Stimulated activated CD8-positive, alpha-beta memory T cell treated with anti-CD3 and anti-CD28 coated beads, Interleukin-15, amount 100 ng/mL, for 24 hours (primary cell): ENCODE results near the gene NR1H3.
"Not testable (repeated sequence)": the region's sequence is repeated elsewhere in the genome, so short reads cannot be mapped to it uniquely, and the experiment has no call there.

Source experiments
- DNase-seq: peaks from one replicate; pipeline ENCODE4 v3.0.0-alpha.2; 2020; ENCODE audit warnings: low read depth

Gene NR1H3

GRCh38 chr11:47306484-47306844 lies 48.7 kb downstream of the NR1H3 start:
- no peak for DNase-seq

- no peak for DNase-seq
Measured at GRCh38 chr11:47308050-47308823, 50.4 kb downstream of the NR1H3 start.

- DNase-seq: no peak
Measured at GRCh38 chr11:47314992-47315391, 57.2 kb downstream of the NR1H3 start.

GRCh38 chr11:47316501-47316900 lies 58.7 kb downstream of the NR1H3 start:
- not testable (repeated sequence) for DNase-seq

- DNase-seq: no peak
Measured at GRCh38 chr11:47317064-47317828, 59.5 kb downstream of the NR1H3 start.

- no peak for DNase-seq
Measured at GRCh38 chr11:47318166-47318565, 60.4 kb downstream of the NR1H3 start.
